Measurements from ENCODE around the gene ERI3. TPM values are rescaled to one million over a fixed set of nuclear protein-coding genes. Genes with fewer than 3 reads are reported as not detected.

Gene ERI3
- total RNA-seq, 1 experiment from 2014 or later: 83.3 TPM

DNA sequence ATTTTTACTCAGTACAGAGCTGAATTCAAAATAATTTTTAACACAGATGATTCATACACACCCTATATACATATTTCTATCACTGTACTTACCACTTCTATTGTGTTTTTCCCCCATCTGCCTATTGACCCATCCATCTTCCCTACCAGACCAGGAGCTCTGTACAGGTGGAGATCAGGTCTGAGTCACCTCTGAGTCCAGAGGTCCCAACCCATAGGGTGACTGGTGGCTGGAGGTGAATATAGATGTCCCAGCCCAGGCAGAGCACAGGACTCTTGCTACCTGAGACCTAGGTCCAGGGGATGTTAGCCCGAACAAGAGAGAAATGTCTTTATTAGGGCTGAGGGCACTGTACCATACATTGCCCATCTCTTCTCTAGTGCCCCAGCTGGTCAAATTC, 87.0 kb downstream of the ERI3 start:
- no TSS peak for BruUV-seq (replicated peaks)
- intact Hi-C loops (cut with micrococcal nuclease; ENCODE audit: unreplicated experiment) (no loop called here), in situ Hi-C loops (cut with HindIII; ENCODE audit: low pct_unique_long_range_greater_than_20kb, low sequenced_read_pairs) (no loop called here)
- Histone ChIP-seq H3K36me3 (ENCODE audit: control insufficient read depth, insufficient read depth, low read length) (no peaks in the 10 kb centered on the region), H3K27me3 (ENCODE audit: control insufficient read depth, insufficient read depth, low read length) (no peaks in the 10 kb centered on the region), H3K9me3 (ENCODE audit: control insufficient read depth, insufficient read depth, low read depth, low read length) (no peaks in the 10 kb centered on the region), H3K4me3 (ENCODE audit: low read depth in 2 of 2, low read length in 2 of 2) (no peak overlapping the region), H3K4me1 (ENCODE audit: control insufficient read depth, insufficient read depth, low read length) (no peaks in the 10 kb centered on the region), H3K27ac (ENCODE audit: low read length) (peak overlapping the region; percentile 7; the same call in 1 of the 2 replicates)
- TF ChIP-seq, protein P1, sequence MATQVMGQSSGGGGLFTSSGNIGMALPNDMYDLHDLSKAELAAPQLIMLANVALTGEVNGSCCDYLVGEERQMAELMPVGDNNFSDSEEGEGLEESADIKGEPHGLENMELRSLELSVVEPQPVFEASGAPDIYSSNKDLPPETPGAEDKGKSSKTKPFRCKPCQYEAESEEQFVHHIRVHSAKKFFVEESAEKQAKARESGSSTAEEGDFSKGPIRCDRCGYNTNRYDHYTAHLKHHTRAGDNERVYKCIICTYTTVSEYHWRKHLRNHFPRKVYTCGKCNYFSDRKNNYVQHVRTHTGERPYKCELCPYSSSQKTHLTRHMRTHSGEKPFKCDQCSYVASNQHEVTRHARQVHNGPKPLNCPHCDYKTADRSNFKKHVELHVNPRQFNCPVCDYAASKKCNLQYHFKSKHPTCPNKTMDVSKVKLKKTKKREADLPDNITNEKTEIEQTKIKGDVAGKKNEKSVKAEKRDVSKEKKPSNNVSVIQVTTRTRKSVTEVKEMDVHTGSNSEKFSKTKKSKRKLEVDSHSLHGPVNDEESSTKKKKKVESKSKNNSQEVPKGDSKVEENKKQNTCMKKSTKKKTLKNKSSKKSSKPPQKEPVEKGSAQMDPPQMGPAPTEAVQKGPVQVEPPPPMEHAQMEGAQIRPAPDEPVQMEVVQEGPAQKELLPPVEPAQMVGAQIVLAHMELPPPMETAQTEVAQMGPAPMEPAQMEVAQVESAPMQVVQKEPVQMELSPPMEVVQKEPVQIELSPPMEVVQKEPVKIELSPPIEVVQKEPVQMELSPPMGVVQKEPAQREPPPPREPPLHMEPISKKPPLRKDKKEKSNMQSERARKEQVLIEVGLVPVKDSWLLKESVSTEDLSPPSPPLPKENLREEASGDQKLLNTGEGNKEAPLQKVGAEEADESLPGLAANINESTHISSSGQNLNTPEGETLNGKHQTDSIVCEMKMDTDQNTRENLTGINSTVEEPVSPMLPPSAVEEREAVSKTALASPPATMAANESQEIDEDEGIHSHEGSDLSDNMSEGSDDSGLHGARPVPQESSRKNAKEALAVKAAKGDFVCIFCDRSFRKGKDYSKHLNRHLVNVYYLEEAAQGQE (IDR thresholded peaks at IDR 0.05; ENCODE audit: insufficient read depth in 1 of 2, low read depth in 2 of 2, low read length in 1 of 2): no peak
- TF ChIP-seq, protein P2, sequence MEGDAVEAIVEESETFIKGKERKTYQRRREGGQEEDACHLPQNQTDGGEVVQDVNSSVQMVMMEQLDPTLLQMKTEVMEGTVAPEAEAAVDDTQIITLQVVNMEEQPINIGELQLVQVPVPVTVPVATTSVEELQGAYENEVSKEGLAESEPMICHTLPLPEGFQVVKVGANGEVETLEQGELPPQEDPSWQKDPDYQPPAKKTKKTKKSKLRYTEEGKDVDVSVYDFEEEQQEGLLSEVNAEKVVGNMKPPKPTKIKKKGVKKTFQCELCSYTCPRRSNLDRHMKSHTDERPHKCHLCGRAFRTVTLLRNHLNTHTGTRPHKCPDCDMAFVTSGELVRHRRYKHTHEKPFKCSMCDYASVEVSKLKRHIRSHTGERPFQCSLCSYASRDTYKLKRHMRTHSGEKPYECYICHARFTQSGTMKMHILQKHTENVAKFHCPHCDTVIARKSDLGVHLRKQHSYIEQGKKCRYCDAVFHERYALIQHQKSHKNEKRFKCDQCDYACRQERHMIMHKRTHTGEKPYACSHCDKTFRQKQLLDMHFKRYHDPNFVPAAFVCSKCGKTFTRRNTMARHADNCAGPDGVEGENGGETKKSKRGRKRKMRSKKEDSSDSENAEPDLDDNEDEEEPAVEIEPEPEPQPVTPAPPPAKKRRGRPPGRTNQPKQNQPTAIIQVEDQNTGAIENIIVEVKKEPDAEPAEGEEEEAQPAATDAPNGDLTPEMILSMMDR (IDR thresholded peaks at IDR 0.05): no peak
- TF ChIP-seq SIN3A (IDR thresholded peaks at IDR 0.05; ENCODE audit: borderline replicate concordance, insufficient read depth, low read depth, low read length) (no peak), POLR2AphosphoS5 (IDR thresholded peaks at IDR 0.05; ENCODE audit: low read depth, low read length) (no peak), TCF7L2 (IDR thresholded peaks at IDR 0.05; ENCODE audit: low read depth, low read length) (no peak)
- ATAC-seq: no peak
- ChIA-PET CTCF (no interaction called here), POLR2A (interaction anchor here (0.6 kb wide), 1 partner anchor 84 kb away, joined by 3 read pairs; no protein-coding TSS in a partner anchor)
- DNase-seq (ENCODE audit: low read depth, low spot score): no peak

DNA sequence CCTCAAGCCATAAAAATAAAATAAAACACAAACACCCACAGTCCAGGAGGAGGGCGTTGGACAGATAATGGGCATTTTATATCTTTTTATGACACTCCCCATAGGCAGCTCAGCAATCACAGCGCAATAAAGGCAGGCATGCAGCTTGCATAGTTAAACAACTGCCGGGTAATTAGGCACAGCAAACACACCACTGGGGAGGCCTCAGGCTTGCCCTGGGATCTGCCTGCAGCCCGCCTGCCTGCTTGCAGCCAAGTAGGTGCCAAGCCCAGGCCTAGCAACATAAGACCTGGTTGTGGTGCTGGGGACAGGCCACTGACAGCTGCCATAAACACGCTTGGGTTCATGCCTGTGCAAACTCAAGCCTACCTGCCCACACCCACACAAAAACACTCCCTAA, 87.6 kb downstream of the ERI3 start:
- intact Hi-C loops (cut with micrococcal nuclease; ENCODE audit: unreplicated experiment) (no loop called here), in situ Hi-C loops (cut with HindIII; ENCODE audit: low pct_unique_long_range_greater_than_20kb, low sequenced_read_pairs) (no loop called here)
- no peaks in the 10 kb centered on the region for H3K27me3 ChIP-seq (ENCODE audit: control insufficient read depth, insufficient read depth, low read length)
- H3K36me3 ChIP-seq (ENCODE audit: control insufficient read depth, insufficient read depth, low read length): no peaks in the 10 kb centered on the region
- DNase-seq (ENCODE audit: low read depth, low spot score): no peak
- no peak overlapping the region for H3K27ac ChIP-seq (ENCODE audit: low read length)
- TF ChIP-seq POLR2AphosphoS5 (IDR thresholded peaks at IDR 0.05; ENCODE audit: low read depth, low read length) (no peak), SIN3A (IDR thresholded peaks at IDR 0.05; ENCODE audit: borderline replicate concordance, insufficient read depth, low read depth, low read length) (no peak), TCF7L2 (IDR thresholded peaks at IDR 0.05; ENCODE audit: low read depth, low read length) (no peak)
- TF ChIP-seq, protein P2 (IDR thresholded peaks at IDR 0.05): no peak
- TF ChIP-seq, protein P1 (IDR thresholded peaks at IDR 0.05; ENCODE audit: insufficient read depth in 1 of 2, low read depth in 2 of 2, low read length in 1 of 2): no peak
- H3K4me1 ChIP-seq (ENCODE audit: control insufficient read depth, insufficient read depth, low read length): no peaks in the 10 kb centered on the region
- BruUV-seq (replicated peaks): no TSS peak
- POLR2A ChIA-PET: interaction anchor here (0.6 to 0.7 kb wide), 2 partner anchors 15 to 85 kb away, joined by 3 read pairs; no protein-coding TSS in a partner anchor
- no peaks in the 10 kb centered on the region for H3K9me3 ChIP-seq (ENCODE audit: control insufficient read depth, insufficient read depth, low read depth, low read length)
- no peak overlapping the region for H3K4me3 ChIP-seq (ENCODE audit: low read depth in 2 of 2, low read length in 2 of 2)
- CTCF ChIA-PET: no interaction called here
- peak; percentile 63; the same call in 1 of the 2 replicates for ATAC-seq
